ENCODE data around the gene TBKBP1. TPM values are rescaled to one million over a fixed set of nuclear protein-coding genes. Genes with fewer than 3 reads are reported as not detected.

The TBKBP1 gene
- total RNA-seq, 2 donors from 2014 or later = 6.3 to 10.2 TPM

DNA sequence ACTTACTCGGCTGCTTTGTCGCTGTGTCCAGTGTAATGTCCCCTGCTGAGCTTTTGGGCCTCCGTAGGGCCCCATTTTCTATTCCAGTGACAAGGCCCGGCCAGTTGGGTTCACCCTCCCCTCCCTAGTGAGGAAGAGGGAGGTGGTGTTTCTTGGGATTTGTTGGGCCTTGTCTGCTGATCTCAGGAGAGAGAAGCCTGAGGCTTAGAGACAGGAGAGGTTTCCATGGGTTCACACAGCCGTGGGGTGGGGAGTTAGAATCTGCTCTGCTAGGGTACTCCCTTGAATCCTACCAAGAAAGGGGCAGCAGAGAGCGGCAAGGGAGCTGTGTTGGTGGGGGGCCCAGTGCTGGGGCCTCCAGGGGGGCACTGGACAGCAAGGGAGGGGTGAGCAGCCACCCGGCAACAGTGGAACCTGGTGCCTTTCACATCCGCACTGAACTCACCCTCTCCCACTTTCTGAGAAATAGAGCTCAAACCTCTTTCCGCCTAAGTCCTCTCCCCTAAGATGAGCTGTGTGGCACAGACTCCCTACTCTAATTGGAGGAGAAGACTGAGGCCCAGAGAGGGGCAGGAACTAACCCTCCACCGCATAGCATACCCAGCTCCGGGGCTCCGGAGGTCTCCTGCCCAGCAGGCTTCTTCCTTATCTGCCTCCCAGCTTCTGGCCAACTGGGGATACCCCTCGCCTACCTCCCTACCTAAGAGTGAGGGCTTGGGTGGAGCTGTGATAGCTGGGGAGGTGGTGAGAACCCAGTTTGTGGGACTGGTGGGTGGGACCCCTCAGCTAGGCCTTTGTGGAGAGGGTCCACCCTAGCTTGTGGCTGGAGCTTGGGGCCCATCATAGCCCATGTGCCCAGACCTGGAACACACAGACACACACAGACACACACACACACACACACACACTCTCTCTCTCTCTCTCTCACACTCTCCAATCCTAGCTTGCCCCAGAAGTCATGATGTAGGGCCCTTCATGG, 6.8 kb downstream of the TBKBP1 start:
- Mint-ChIP-seq H3K4me1 (peaks cover 39% of the 10 kb centered on the region), H3K27me3 (no peaks in the 10 kb centered on the region), H3K9me3 (no peaks in the 10 kb centered on the region), H3K36me3 (ENCODE audit: low read depth) (peaks cover 82% of the 10 kb centered on the region), H3K4me3 (peak overlapping the region; percentile 81), H3K27ac (peak overlapping the region; percentile 81)
- peak; percentile 32 for ATAC-seq (replicated peaks)

DNA sequence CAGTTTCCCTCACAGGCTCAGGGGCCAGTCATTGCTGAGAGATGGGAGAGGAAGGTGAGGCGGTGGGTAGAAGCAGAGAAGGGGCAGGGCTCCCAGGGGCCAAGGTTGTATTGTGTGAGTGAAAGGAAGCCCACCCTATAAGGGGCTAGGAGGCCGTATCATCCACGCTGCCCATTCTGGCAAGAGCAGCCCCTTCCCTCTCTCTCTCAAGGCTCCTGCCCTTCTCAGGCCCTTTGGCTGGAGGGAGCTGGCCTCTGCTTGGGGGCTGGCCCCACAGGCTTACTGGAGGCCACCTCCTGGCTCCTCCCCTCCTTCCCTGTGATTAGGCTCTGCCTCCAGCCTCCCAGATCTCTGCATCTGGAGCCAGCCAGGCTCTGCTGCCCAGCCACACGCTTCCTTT, 7.6 kb downstream of the TBKBP1 start:
- H3K27me3 Mint-ChIP-seq = no peaks in the 10 kb centered on the region
- H3K4me3 Mint-ChIP-seq = peak overlapping the region; percentile 81
- H3K4me1 Mint-ChIP-seq = peaks cover 46% of the 10 kb centered on the region
- H3K27ac Mint-ChIP-seq = peak overlapping the region; percentile 81
- no peak for ATAC-seq (replicated peaks)
- H3K9me3 Mint-ChIP-seq = no peaks in the 10 kb centered on the region
- H3K36me3 Mint-ChIP-seq (ENCODE audit: low read depth) = peaks cover 75% of the 10 kb centered on the region

DNA sequence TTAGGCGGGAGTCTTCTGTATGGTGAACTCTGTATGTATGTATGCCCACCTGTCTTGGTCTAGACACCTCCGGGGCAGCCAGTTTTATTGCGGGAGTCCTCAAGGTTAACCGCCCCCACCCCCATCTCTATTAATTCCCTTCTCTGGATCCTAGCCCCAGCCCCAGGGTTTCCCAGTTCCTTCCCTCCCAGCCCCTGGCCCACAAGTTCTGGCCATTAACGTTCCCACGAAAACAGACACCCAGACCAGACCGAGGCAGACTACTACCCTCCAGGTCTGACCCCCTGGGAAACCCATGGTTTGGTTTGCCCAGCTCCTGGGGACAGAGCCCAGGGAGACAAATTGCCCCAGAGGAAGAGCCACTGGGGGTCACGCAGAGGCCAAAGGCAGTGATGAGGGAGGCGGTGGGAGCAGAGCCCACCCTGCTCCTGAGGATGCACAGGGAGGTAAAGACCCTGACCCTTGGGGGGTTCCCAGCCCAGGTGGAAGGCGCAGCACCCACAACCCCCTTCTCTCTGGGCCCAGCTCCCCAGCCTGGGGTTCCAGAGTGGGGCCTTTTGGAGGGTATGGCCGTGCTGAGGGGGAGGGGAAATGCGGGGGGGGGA, 8.5 kb downstream of the TBKBP1 start:
- no peak for ATAC-seq (replicated peaks)
- Mint-ChIP-seq H3K4me1 (peaks cover 55% of the 10 kb centered on the region), H3K27ac (peak overlapping the region; percentile 81), H3K4me3 (peak overlapping the region; percentile 81), H3K9me3 (no peaks in the 10 kb centered on the region), H3K36me3 (ENCODE audit: low read depth) (peaks cover 66% of the 10 kb centered on the region), H3K27me3 (no peaks in the 10 kb centered on the region)

DNA sequence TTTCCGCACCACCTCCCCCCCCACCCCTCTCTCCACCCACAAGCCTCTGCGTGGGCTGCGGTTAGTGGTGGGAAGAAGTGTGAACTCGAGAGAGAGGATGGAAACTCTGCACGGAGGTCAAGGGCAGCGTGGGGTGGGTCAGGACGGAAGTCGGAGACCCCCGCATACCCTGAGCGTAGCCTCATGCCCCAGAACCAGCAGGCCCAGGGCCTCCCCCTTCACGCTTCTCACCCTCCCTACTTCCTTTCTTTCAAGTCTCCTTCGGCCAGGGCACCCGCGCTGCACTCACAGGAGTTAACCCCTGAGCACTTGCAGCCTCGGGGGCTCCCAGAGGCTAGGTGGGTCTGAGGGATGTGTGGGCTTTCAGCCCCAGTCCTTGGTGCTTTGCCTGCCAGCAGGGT, 9.2 kb downstream of the TBKBP1 start:
- peak overlapping the region; percentile 81 for H3K4me3 Mint-ChIP-seq
- H3K27me3 Mint-ChIP-seq = no peaks in the 10 kb centered on the region
- H3K36me3 Mint-ChIP-seq (ENCODE audit: low read depth) = peaks cover 64% of the 10 kb centered on the region
- peak overlapping the region; percentile 89 for H3K27ac Mint-ChIP-seq
- peaks cover 55% of the 10 kb centered on the region for H3K4me1 Mint-ChIP-seq
- no peaks in the 10 kb centered on the region for H3K9me3 Mint-ChIP-seq
- ATAC-seq (replicated peaks) = no peak

DNA sequence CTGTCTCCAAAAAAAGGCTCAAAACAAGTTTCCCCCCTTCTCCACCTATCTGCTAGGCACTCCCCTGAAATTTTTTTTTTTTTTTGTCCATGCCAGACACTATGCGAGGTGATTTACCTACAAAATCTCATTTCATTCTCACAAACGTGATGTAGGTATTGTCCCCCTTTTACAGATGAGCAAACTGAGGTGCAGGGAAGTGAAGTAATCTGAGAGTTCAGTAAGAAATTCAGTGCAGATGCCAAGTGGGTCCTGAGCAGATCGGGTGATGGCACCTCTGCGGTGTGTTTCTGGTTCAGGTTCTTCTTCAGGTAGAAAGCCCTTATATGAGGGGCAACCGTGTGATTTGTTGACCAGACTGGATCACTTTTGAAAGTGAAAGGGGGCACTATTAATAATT, 9.7 kb downstream of the TBKBP1 start:
- Mint-ChIP-seq H3K27me3 (no peaks in the 10 kb centered on the region), H3K9me3 (no peaks in the 10 kb centered on the region), H3K4me3 (peak overlapping the region; percentile 81), H3K4me1 (peaks cover 55% of the 10 kb centered on the region), H3K27ac (peak overlapping the region; percentile 89), H3K36me3 (ENCODE audit: low read depth) (peaks cover 59% of the 10 kb centered on the region)
- no peak for ATAC-seq (replicated peaks)

DNA sequence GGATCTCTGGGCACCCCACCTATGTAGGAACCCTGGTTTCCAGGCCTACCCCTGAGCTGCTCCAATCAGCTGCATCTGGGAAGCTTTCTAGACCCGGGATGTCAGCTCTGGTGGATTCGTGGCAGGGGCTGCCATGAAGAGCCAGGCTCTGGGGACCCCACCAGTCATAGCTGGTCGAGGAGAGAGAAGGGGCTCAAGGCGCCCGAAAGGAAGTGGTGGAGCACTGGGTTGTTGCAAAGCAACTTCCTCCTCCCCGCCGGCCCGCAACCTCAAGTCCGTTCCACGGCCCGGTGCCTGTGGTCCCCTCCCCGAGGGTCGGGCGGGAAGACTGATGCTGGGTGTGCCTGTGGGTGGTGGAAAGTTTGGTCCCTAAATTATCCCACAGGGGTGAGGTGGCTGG, 10.2 kb downstream of the TBKBP1 start:
- Mint-ChIP-seq H3K27me3 (no peaks in the 10 kb centered on the region), H3K27ac (peak overlapping the region; percentile 89), H3K9me3 (no peaks in the 10 kb centered on the region), H3K4me3 (peak overlapping the region; percentile 81), H3K36me3 (ENCODE audit: low read depth) (peaks cover 55% of the 10 kb centered on the region), H3K4me1 (peaks cover 55% of the 10 kb centered on the region)
- ATAC-seq (replicated peaks) = no peak

DNA sequence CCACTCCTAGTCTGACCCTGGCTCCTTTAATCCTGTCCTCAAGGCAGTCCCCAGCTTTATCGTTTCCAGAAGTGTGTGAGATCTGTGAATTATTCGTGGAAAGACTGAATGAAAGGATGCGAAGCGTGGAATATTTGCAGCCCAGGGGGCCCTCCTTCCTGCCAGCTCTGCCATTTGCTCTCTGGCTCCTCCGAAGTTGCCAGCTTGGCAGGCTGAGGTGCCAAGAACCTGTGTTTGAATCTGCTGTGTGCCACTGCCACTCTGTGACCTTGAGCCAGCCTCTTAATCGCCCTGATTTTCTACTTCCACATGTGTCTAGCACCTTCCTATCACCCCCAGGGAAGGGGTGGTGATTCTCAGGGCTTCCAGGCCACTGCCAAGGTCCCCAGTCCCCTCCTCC, 10.8 kb downstream of the TBKBP1 start:
- Mint-ChIP-seq H3K9me3 (no peaks in the 10 kb centered on the region), H3K27ac (peak overlapping the region; percentile 89)

DNA sequence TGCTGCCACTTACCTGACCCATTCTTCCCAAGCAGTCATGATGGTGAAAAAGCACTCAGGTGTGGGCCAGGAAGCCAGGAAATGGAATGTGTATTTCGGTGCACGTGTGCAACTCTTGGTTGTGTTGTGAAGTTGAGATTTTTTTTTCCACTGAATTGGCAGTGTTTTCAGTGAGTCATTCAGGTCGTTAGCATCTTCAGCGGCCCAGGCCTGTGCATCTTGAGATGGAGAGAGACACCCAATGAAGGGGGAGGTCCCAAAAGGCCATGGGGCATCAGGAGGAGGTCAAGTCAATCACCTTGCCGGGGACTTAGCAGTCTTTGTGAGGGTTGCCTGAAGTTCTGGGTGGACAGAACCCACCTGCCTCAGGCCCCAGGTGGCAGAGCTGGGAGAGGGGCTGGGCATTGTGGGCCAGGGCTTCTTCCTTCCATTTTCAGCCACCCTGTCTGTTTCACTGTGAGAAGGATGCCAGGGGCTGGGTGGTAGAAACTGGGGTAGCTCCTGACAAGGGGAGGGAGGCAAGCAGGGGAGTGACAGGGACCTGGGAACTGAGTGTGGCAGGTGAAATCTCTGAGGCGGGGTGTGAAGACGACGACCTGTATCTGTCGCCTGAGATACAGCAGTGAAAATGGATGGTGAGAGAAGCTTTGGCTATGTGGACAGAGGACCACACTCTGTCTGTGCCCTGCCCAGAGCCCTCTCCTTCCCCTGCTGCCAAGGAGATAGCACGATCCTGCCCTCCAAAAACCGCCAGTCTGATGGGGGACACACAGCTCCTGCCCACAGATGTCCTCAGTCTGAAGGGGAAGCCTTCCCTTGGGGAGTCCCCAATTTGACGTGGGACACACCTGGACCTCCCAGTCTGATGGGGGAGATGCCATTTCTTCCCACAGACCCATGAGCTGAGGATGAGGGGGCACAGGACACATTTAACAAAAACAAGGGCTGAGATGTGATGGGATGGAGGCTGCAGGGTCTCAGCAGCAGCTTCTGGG, 11.9 kb downstream of the TBKBP1 start:
- Mint-ChIP-seq H3K9me3 (no peaks in the 10 kb centered on the region), H3K27ac (peak overlapping the region; percentile 89), H3K36me3 (ENCODE audit: low read depth) (peaks cover 57% of the 10 kb centered on the region), H3K4me1 (peaks cover 55% of the 10 kb centered on the region), H3K4me3 (peak overlapping the region; percentile 81), H3K27me3 (no peaks in the 10 kb centered on the region)
- ATAC-seq (replicated peaks) = peak; percentile 71

More for the DNA sequence above, 10.8 kb downstream of the TBKBP1 start:
- no peaks in the 10 kb centered on the region for H3K27me3 Mint-ChIP-seq
- H3K4me1 Mint-ChIP-seq = peaks cover 55% of the 10 kb centered on the region
- H3K4me3 Mint-ChIP-seq = peak overlapping the region; percentile 81
- H3K36me3 Mint-ChIP-seq (ENCODE audit: low read depth) = peaks cover 53% of the 10 kb centered on the region
- ATAC-seq (replicated peaks) = no peak

DNA sequence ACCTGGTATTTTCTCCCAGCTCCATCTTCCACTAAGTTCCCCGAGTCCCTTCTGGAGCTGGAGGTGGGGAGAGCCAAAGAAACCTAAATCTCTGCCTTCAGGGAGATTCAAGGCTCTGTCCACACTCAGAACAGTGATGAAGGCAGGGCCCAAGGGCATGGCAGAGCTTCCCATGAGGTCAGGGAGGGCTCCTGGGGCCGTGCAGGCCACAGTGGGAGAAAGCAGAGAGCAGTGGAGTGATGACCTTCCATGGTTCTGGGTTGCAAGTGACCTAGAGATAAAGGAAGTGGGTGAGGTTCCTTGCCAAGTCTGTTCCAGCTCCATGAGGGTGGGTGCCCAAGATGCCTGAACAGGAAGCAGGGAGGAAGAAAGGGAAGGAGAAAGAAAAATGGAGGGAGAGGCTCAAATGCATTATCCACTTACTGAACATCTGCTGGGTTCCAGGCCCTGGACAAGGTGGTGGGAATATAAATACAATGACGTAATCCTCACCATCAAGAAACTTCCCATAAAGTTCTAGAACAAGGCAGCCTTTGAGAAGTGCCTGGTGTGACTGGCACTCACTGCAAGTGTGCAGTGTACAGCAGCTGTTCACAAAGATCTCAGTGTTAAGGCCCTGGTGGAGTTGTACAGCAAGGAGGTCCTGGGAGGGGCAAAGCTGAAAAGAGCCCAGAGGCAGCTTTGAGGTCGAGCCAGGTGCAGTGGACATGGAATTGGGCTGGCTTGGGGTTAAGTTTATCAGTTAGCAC, 13.3 kb downstream of the TBKBP1 start:
- no peaks in the 10 kb centered on the region for H3K27me3 Mint-ChIP-seq
- H3K27ac Mint-ChIP-seq = peak overlapping the region; percentile 89
- H3K4me1 Mint-ChIP-seq = peaks cover 45% of the 10 kb centered on the region
- peak overlapping the region; percentile 81 for H3K4me3 Mint-ChIP-seq
- peaks cover 57% of the 10 kb centered on the region for H3K36me3 Mint-ChIP-seq (ENCODE audit: low read depth)
- no peak for ATAC-seq (replicated peaks)
- H3K9me3 Mint-ChIP-seq = no peaks in the 10 kb centered on the region

DNA sequence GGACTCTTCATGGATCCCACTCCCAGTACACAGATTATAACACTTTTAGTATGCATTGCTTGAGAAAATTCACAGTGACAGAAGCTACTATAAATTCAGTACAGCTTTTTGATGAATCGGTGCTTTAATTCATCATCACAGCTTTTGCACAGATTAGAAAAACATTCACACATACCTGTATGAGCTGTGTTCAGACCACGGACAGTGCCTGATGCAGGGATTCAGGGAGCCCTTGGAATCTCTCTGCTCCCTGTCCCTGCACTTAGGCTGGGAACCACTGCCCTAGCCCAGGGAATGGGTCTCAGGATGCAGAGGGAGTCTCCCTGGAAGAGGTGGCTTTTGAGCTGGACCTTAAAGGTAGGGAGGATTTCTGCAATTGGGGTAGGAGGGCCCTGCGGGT, 13.9 kb downstream of the TBKBP1 start:
- Mint-ChIP-seq H3K4me1 (peaks cover 42% of the 10 kb centered on the region), H3K4me3 (no peak overlapping the region), H3K27me3 (no peaks in the 10 kb centered on the region), H3K27ac (no peak overlapping the region), H3K9me3 (no peaks in the 10 kb centered on the region), H3K36me3 (ENCODE audit: low read depth) (peaks cover 54% of the 10 kb centered on the region)
- ATAC-seq (replicated peaks) = no peak

DNA sequence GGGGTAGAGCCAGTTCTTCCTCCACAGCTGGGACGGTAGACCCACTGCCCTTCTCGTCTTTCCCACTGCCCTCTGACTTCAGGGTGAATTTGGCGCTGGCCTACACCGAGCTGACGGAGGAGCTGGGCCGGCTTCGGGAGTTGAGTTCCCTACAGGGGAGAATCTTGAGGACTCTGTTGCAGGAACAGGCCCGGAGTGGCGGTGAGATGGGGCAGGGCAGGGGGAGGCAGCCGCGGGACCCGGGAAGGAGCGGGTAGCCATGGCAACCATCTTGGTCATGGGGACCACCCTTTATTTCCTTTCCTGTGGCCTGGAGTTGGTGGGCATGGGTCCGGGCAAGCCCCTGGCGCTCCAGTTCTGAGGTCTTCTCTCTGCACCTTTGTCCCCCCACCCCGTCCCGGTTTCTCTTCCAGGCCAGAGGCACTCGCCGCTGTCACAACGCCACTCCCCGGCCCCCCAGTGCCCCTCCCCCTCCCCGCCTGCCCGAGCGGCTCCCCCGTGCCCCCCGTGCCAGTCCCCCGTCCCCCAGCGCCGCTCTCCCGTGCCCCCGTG, 14.4 kb downstream of the TBKBP1 start:
- H3K27ac Mint-ChIP-seq = no peak overlapping the region
- H3K9me3 Mint-ChIP-seq = no peaks in the 10 kb centered on the region
- peaks cover 51% of the 10 kb centered on the region for H3K36me3 Mint-ChIP-seq (ENCODE audit: low read depth)
- H3K27me3 Mint-ChIP-seq = no peaks in the 10 kb centered on the region
- H3K4me3 Mint-ChIP-seq = no peak overlapping the region
- peaks cover 40% of the 10 kb centered on the region for H3K4me1 Mint-ChIP-seq
- no peak for ATAC-seq (replicated peaks)

DNA sequence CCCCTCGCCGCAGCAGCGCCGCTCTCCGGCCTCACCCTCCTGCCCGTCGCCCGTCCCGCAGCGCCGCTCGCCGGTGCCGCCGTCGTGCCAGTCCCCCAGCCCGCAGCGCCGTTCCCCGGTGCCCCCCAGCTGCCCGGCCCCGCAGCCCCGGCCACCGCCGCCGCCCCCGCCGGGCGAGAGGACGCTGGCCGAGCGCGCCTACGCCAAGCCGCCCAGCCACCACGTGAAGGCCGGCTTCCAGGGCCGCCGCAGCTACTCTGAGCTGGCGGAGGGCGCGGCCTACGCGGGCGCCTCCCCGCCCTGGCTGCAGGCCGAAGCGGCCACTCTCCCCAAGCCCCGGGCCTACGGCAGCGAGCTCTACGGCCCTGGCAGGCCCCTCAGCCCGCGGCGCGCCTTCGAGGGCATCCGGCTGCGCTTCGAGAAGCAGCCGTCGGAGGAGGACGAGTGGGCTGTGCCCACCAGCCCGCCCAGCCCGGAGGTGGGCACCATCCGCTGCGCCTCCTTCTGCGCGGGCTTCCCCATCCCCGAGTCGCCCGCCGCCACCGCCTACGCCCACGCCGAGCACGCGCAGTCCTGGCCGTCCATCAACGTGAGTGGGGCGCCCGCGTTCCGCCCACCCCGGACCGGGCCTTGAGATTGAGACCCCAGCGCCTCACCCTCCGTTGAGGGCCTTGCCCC, 15.0 kb downstream of the TBKBP1 start:
- Mint-ChIP-seq H3K4me1 (peaks cover 33% of the 10 kb centered on the region), H3K36me3 (ENCODE audit: low read depth) (peaks cover 45% of the 10 kb centered on the region), H3K9me3 (no peaks in the 10 kb centered on the region), H3K4me3 (no peak overlapping the region), H3K27me3 (no peaks in the 10 kb centered on the region), H3K27ac (no peak overlapping the region)
- no peak for ATAC-seq (replicated peaks)

DNA sequence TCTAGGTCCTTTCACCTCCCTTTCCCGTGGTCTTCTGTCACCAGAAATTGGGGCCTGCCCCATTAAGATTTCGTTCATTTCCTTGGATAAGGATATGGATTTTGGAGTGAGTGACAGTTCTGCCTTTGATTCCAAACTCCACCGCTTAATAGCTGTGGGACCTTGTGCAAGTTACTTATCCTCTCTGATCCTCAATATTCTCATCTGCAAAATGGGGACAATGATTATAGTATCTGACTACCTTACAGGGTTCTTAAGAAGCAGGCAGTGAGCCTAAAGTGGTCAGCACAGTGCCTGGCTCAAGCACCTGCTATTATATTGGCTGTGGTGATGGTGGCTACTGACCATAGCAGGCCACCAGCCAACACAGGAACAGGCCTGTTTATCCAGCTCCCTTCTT, 15.6 kb downstream of the TBKBP1 start:
- Mint-ChIP-seq H3K36me3 (ENCODE audit: low read depth) (peaks cover 39% of the 10 kb centered on the region), H3K27me3 (no peaks in the 10 kb centered on the region), H3K9me3 (no peaks in the 10 kb centered on the region), H3K4me3 (no peak overlapping the region), H3K27ac (no peak overlapping the region), H3K4me1 (peaks cover 29% of the 10 kb centered on the region)
- no peak for ATAC-seq (replicated peaks)

Data from activated T-helper 17 cell treated with anti-CD3 and anti-CD28 coated beads, Interleukin-2, amount 50 U/mL, for 72 hours (primary cell).